HepG2 (cell line): ENCODE measurements around the gene ADGRG1. TPM values are rescaled to one million over a fixed set of nuclear protein-coding genes. Genes with fewer than 3 reads are reported as not detected.

Source experiments
- ARNT ChIP-seq: fragments of 450-650 bp; IDR thresholded peaks from 2 replicates; pipeline ENCODE4 v1.6.1; 2017
- CSRNP2 ChIP-seq: sonication (generic); formaldehyde crosslinking; conservative IDR thresholded peaks from 2 replicates; pipeline ENCODE4 v1.8.0; 2022; ENCODE audit warnings: low read depth, missing genetic modification reagents
- DMAP1 ChIP-seq: IDR thresholded peaks from 2 replicates; pipeline ENCODE4 v1.6.1; 2016
- GPN1 ChIP-seq: sonication (generic); formaldehyde crosslinking; IDR thresholded peaks from 2 replicates; pipeline ENCODE4 v1.5.1; 2020; ENCODE audit warnings: missing genetic modification reagents, borderline replicate concordance
- HNF4A ChIP-seq: sonication (generic); formaldehyde crosslinking; IDR thresholded peaks from 2 replicates; pipeline ENCODE4 v1.4.0; 2020; ENCODE audit warnings: missing genetic modification reagents
- MAZ ChIP-seq, 2 experiments: sonication (generic) in 1 of 2; formaldehyde crosslinking in 1 of 2; IDR thresholded peaks; 2 replicates each; pipeline versions ENCODE4 v1.5.0 to v1.6.1; 2012 to 2020; ENCODE audit warnings: low read depth in 2 of 2, mild to moderate bottlenecking in 2 of 2, borderline replicate concordance in 1 of 2, improper control_type of control experiment in 1 of 2, low read length in 1 of 2, missing genetic modification reagents in 1 of 2, moderate library complexity in 1 of 2
- MED1 ChIP-seq: sonication (generic); formaldehyde crosslinking; IDR thresholded peaks from 2 replicates; pipeline ENCODE4 v1.4.0; 2020; ENCODE audit warnings: missing genetic modification reagents
- PHB2 ChIP-seq: fragments of 450-650 bp; IDR thresholded peaks from 2 replicates; pipeline ENCODE4 v1.6.1; 2018; ENCODE audit not compliant: partially characterized antibody
- POGZ ChIP-seq: sonication (generic); formaldehyde crosslinking; IDR thresholded peaks from 2 replicates; pipeline ENCODE4 v1.4.0; 2020; ENCODE audit warnings: mild to moderate bottlenecking, missing genetic modification reagents
- RAD21 ChIP-seq: fragments of 450-650 bp; formaldehyde crosslinking; IDR thresholded peaks from 2 replicates; pipeline ENCODE4 v1.5.0; 2020; ENCODE audit warnings: mild to moderate bottlenecking
- RFX1 ChIP-seq: fragments of 450-650 bp; IDR thresholded peaks from 2 replicates; pipeline ENCODE4 v1.6.1; 2017
- SNRNP70 ChIP-seq: fragments of 200-400 bp; formaldehyde crosslinking; IDR thresholded peaks from 2 replicates; pipeline ENCODE4 v1.6.1; 2017; ENCODE audit warnings: mild to moderate bottlenecking, low read depth, low read length, moderate library complexity
- SRF ChIP-seq: IDR thresholded peaks from 2 replicates; pipeline ENCODE4 v1.6.1; 2011; ENCODE audit warnings: mild to moderate bottlenecking, low read depth, low read length, moderate library complexity
- TAF15 ChIP-seq: fragments of 200-400 bp; formaldehyde crosslinking; IDR thresholded peaks from one replicate; pipeline ENCODE4 v1.6.1; 2018; ENCODE audit warnings: mild to moderate bottlenecking, low read depth, low read length; ENCODE audit not compliant: poor library complexity, severe bottlenecking
- ZIK1 ChIP-seq: sonication (generic); formaldehyde crosslinking; IDR thresholded peaks from 2 replicates; pipeline ENCODE4 v1.5.0; 2020; ENCODE audit warnings: mild to moderate bottlenecking, low read depth, missing genetic modification reagents, borderline replicate concordance
- ZNF577 ChIP-seq: sonication (generic); formaldehyde crosslinking; IDR thresholded peaks from 2 replicates; pipeline ENCODE4 v1.4.0; 2020; ENCODE audit warnings: mild to moderate bottlenecking, low read depth, missing genetic modification reagents, borderline replicate concordance
- polyA plus RNA-seq, 8 experiments: library from polyadenylated mRNA; depleted of rRNA in 3 of 8; stranded (reverse) in 7 of 8; unstranded in 1 of 8; fragments of >200 nt; fragmentation: Illumina TruSeq in 4 of 8; extraction: Trizol in 4 of 8; gene quantifications; 2 replicates each; pipeline versions ENCODE4 v1.2.1 to v1.2.3, GENCODE V29; 2011 to 2016; ENCODE audit warnings: low read depth in 4 of 8, missing spikeins in 1 of 8, mixed read lengths in 1 of 8; ENCODE audit not compliant: insufficient read depth in 1 of 8
- total RNA-seq, 5 experiments: library from RNA; depleted of rRNA; stranded (reverse); fragments of >200 nt; fragmentation: Illumina TruSeq; extraction: Trizol; gene quantifications; 2 replicates each; pipeline ENCODE4 v1.2.3, GENCODE V29; 2016; ENCODE audit warnings: low read depth in 1 of 5
- TF ChIP-seq, protein P1 (sequence below): sonication (generic); formaldehyde crosslinking; IDR thresholded peaks from 2 replicates; pipeline ENCODE4 v1.5.1; 2020; ENCODE audit warnings: mild to moderate bottlenecking, moderate library complexity, missing genetic modification reagents
- TF ChIP-seq, protein P2 (sequence below): sonication (generic); formaldehyde crosslinking; IDR thresholded peaks from 2 replicates; pipeline ENCODE4 v1.4.0; 2020; ENCODE audit warnings: mild to moderate bottlenecking, missing genetic modification reagents
- TF ChIP-seq, protein P3 (sequence below): fragments of 450-650 bp; IDR thresholded peaks from 2 replicates; pipeline ENCODE4 v1.6.1; 2017
- TF ChIP-seq, protein P4 (sequence below): IDR thresholded peaks from 2 replicates; pipeline ENCODE4 v1.6.1; 2016; ENCODE audit warnings: mild to moderate bottlenecking, missing biosample characterization, missing genetic modification reagents

ADGRG1 gene
- total and polyA plus RNA-seq, 2 of the 13 experiments (the other 11 are each of a cell fraction or from before 2014, with no cell fraction given): 2.7 to 5.9 TPM

- TF ChIP-seq CSRNP2 (CRISPR knock-in tag) (no peak), PHB2 (no peak), ARNT (no peak), SNRNP70 (no peak), ZIK1 (CRISPR knock-in tag) (peak; percentile 70; the same call in 1 of the 2 replicates), POGZ (CRISPR knock-in tag) (peak; percentile 85), RFX1 (no peak), MAZ (IDR thresholded peaks at IDR 0.05; ENCODE audit: borderline replicate concordance, low read depth, low read length) (0 out of 2 replicates have a peak, but pooled peaks have one; percentile 32), MAZ (CRISPR knock-in tag; IDR thresholded peaks at IDR 0.05; ENCODE audit: low read depth) (peak; percentile 60), RAD21 (CRISPR knock-in tag) (peak; percentile 42), SRF (no peak), ZNF577 (no peak), HNF4A (CRISPR knock-in tag) (peak; percentile 73), DMAP1 (CRISPR knock-in tag) (no peak), TAF15 (no peak), GPN1 (CRISPR knock-in tag) (no peak), MED1 (CRISPR knock-in tag) (peak; percentile 96)
- TF ChIP-seq, protein P1, sequence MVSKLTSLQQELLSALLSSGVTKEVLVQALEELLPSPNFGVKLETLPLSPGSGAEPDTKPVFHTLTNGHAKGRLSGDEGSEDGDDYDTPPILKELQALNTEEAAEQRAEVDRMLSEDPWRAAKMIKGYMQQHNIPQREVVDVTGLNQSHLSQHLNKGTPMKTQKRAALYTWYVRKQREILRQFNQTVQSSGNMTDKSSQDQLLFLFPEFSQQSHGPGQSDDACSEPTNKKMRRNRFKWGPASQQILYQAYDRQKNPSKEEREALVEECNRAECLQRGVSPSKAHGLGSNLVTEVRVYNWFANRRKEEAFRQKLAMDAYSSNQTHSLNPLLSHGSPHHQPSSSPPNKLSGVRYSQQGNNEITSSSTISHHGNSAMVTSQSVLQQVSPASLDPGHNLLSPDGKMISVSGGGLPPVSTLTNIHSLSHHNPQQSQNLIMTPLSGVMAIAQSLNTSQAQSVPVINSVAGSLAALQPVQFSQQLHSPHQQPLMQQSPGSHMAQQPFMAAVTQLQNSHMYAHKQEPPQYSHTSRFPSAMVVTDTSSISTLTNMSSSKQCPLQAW (CRISPR knock-in tag): peak; percentile 95
- TF ChIP-seq, protein P2, sequence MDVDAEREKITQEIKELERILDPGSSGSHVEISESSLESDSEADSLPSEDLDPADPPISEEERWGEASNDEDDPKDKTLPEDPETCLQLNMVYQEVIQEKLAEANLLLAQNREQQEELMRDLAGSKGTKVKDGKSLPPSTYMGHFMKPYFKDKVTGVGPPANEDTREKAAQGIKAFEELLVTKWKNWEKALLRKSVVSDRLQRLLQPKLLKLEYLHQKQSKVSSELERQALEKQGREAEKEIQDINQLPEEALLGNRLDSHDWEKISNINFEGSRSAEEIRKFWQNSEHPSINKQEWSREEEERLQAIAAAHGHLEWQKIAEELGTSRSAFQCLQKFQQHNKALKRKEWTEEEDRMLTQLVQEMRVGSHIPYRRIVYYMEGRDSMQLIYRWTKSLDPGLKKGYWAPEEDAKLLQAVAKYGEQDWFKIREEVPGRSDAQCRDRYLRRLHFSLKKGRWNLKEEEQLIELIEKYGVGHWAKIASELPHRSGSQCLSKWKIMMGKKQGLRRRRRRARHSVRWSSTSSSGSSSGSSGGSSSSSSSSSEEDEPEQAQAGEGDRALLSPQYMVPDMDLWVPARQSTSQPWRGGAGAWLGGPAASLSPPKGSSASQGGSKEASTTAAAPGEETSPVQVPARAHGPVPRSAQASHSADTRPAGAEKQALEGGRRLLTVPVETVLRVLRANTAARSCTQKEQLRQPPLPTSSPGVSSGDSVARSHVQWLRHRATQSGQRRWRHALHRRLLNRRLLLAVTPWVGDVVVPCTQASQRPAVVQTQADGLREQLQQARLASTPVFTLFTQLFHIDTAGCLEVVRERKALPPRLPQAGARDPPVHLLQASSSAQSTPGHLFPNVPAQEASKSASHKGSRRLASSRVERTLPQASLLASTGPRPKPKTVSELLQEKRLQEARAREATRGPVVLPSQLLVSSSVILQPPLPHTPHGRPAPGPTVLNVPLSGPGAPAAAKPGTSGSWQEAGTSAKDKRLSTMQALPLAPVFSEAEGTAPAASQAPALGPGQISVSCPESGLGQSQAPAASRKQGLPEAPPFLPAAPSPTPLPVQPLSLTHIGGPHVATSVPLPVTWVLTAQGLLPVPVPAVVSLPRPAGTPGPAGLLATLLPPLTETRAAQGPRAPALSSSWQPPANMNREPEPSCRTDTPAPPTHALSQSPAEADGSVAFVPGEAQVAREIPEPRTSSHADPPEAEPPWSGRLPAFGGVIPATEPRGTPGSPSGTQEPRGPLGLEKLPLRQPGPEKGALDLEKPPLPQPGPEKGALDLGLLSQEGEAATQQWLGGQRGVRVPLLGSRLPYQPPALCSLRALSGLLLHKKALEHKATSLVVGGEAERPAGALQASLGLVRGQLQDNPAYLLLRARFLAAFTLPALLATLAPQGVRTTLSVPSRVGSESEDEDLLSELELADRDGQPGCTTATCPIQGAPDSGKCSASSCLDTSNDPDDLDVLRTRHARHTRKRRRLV (CRISPR knock-in tag): no peak
- TF ChIP-seq, protein P3, sequence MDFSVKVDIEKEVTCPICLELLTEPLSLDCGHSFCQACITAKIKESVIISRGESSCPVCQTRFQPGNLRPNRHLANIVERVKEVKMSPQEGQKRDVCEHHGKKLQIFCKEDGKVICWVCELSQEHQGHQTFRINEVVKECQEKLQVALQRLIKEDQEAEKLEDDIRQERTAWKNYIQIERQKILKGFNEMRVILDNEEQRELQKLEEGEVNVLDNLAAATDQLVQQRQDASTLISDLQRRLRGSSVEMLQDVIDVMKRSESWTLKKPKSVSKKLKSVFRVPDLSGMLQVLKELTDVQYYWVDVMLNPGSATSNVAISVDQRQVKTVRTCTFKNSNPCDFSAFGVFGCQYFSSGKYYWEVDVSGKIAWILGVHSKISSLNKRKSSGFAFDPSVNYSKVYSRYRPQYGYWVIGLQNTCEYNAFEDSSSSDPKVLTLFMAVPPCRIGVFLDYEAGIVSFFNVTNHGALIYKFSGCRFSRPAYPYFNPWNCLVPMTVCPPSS: no peak
- TF ChIP-seq, protein P4, sequence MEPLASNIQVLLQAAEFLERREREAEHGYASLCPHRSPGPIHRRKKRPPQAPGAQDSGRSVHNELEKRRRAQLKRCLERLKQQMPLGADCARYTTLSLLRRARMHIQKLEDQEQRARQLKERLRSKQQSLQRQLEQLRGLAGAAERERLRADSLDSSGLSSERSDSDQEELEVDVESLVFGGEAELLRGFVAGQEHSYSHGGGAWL (CRISPR knock-in tag): peak; percentile 47; the same call in 1 of the 2 replicates
Observed at GRCh38 chr16:57667526-57668262, 39.3 kb downstream of the ADGRG1 start (continued).
